Activated naive CD8-positive, alpha-beta T cell (primary cell): ENCODE data around the gene VPS9D1.
A peak's percentile ranks its signal among the peaks of the same experiment; 100 is the strongest.
"Not testable (repeated sequence)": the region's sequence is repeated elsewhere in the genome, so short reads cannot be mapped to it uniquely, and the experiment has no call there.

Experiments used
- H3K27ac Mint-ChIP-seq: one replicate; pipeline ENCODE4 v1.8.0; 2021; ENCODE audit warnings: mixed read lengths
- H3K27me3 Mint-ChIP-seq: one replicate; pipeline ENCODE4 v1.8.0; 2021; ENCODE audit warnings: mixed read lengths
- H3K36me3 Mint-ChIP-seq: one replicate; pipeline ENCODE4 v1.8.0; 2021; ENCODE audit warnings: mixed read lengths
- H3K4me1 Mint-ChIP-seq: one replicate; pipeline ENCODE4 v1.8.0; 2021; ENCODE audit warnings: low read depth, mixed read lengths
- H3K4me3 Mint-ChIP-seq: one replicate; pipeline ENCODE4 v1.8.0; 2021; ENCODE audit warnings: mild to moderate bottlenecking, mixed read lengths
- H3K9me3 Mint-ChIP-seq: one replicate; pipeline ENCODE4 v1.8.0; 2021; ENCODE audit warnings: low read depth, mixed read lengths

Gene VPS9D1

DNA sequence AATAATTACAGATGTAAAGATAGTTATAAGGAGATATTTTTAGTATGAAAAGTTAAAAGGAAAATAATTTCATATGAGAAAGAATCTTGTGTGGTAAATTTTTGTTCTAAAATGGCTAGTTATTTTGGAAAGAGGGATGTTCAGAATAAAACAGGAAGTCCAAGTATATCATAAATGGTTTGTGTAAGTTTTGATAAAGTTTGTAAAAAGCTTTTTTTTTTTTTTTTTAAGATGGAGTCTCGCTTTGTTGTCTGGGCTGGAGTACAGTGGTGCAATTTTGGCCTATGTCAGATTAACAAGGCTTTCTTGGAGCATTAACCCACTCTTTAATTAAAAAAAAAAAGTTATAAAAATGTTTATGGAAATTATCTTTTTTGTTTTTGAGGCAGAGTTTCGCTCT is 42.4 kb downstream of the VPS9D1 start:
- H3K36me3 Mint-ChIP-seq, result no peaks in the 10 kb centered on the region
- H3K4me3 Mint-ChIP-seq, result no peak overlapping the region
- no peaks in the 10 kb centered on the region for H3K9me3 Mint-ChIP-seq
- no peaks in the 10 kb centered on the region for H3K27me3 Mint-ChIP-seq
- no peaks in the 10 kb centered on the region for H3K4me1 Mint-ChIP-seq
- no peak overlapping the region for H3K27ac Mint-ChIP-seq

DNA sequence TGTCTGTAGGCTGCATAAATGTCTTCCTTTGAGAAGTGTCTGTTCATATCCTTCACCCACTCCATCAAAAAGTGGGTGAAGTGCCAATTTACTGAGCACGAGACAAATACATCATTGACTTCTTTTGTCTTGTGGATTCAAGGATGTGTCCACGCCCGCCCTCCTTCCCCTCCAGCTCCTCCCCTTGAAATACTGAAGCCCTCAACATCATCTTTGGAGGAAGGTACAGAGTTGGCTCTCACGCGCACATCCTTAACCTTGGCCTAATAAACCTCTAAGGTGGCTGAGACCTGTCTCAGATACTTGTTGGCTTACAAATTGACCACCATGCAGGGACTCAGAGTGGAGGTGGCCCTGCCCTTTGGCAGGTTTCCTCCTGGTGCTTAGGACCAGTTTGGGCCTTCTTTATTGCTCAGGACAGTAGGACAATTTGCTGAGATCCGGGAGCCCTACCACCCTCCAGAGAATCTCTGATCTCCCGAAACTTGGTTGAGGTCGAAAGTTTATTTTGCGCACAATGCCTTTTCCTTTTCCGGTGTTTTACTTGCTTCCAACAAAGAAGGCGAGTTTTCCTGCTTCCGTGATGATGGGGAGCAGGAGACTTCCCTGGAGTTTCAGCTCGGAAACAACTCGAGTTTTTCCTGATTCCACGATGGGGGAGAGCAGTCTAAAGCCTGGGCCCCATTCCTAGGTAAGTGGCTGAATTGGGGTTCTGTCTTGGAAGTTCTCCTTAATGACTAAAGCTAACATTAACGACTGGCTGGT is 48.3 kb downstream of the VPS9D1 start:
- H3K27ac Mint-ChIP-seq, result no peak overlapping the region
- H3K4me1 Mint-ChIP-seq, result peaks cover 11% of the 10 kb centered on the region
- H3K36me3 Mint-ChIP-seq, result no peaks in the 10 kb centered on the region
- H3K4me3 Mint-ChIP-seq, result no peak overlapping the region
- no peaks in the 10 kb centered on the region for H3K9me3 Mint-ChIP-seq
- no peaks in the 10 kb centered on the region for H3K27me3 Mint-ChIP-seq

DNA sequence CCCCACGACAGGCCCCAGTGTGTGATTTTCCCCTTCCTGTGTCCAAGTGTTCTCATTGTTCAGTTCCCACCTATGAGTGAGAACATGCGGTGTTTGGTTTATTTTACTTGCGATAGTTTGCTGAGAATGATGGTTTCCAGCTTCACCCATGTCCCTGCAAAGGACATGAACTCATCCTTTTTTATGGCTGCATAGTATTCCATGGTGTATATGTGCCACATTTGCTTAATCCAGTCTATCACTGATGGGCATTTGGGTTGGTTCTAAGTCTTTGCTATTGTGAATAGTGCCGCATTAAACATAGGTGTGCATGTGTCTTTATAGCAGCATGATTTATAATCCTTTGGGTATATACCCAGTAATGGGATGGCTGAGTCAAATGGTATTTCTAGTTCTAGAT is 49.1 kb downstream of the VPS9D1 start:
- peaks cover 11% of the 10 kb centered on the region for H3K4me1 Mint-ChIP-seq
- H3K36me3 Mint-ChIP-seq, H3K9me3 Mint-ChIP-seq, H3K4me3 Mint-ChIP-seq, H3K27me3 Mint-ChIP-seq, H3K27ac Mint-ChIP-seq: not testable (repeated sequence)

DNA sequence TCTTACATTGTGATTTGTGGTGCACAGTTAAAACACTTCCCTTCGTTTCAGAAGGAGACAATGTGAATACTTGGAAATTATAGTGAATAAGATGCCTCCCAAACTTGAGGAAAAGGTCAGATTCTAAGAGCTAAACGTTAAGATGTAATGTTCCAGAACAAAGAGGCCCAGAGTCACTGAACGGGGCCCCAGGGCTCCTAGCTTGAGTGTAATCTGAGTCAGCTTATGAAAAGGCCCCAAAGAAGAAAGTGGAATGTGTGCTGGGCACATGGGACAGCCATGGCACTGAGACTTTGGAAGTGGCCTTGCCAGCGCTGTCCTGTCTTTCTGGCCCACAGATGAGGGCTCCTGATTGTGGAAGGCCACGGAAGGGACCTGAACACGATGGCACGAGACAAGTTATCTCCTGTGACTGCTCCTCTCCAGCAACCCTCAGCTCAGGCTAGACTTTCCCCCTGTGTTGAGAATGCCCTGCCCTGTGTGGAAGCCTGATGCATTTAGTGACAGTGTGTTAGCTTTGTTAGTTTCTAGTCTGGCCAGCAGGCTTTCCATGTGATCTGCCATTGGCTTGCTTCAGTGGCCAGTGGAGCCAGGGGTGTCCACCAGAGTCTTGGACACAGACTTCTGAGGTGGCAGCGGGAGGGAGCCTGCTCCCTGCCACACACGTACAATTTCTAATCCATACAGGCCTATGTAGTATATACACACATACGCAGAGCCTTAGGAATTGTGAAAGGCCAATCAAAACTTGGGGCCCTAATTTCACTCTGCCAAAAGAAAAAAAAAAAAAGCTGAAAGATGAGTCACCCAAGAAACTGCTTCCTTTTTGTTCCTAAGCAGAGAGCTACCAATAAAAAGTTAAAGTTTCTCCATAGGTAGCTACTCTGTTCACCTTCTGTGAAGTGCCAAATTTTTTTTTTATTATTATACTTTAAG is 49.9 kb downstream of the VPS9D1 start:
- Mint-ChIP-seq H3K9me3 (no peaks in the 10 kb centered on the region), H3K4me3 (no peak overlapping the region), H3K4me1 (peaks cover 11% of the 10 kb centered on the region), H3K27me3 (no peaks in the 10 kb centered on the region), H3K36me3 (no peaks in the 10 kb centered on the region), H3K27ac (no peak overlapping the region)

DNA sequence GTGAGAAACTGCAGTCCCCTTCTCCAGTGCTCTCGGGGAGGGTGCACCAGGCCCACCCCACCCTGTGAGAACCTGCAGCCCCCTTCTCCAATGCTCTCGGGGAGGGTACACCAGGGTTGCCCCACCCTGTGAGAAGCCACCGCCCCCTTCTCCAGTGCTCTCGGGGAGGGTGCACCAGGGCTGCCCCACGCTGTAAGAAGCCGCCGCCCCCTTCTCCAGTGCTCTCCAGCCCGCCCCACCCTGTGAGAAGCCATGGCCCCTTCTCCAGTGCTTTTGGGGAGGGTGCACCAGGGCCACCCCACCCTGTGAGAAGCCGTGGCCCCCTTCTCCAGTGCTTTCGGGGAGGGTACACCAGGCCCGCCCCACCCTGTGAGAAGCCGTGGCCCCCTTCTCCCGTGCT is 50.9 kb downstream of the VPS9D1 start:
- H3K4me1 Mint-ChIP-seq, result peaks cover 11% of the 10 kb centered on the region
- no peak overlapping the region for H3K27ac Mint-ChIP-seq
- H3K36me3 Mint-ChIP-seq, result no peaks in the 10 kb centered on the region
- H3K4me3 Mint-ChIP-seq, result no peak overlapping the region
- no peaks in the 10 kb centered on the region for H3K27me3 Mint-ChIP-seq
- H3K9me3 Mint-ChIP-seq, result no peaks in the 10 kb centered on the region

DNA sequence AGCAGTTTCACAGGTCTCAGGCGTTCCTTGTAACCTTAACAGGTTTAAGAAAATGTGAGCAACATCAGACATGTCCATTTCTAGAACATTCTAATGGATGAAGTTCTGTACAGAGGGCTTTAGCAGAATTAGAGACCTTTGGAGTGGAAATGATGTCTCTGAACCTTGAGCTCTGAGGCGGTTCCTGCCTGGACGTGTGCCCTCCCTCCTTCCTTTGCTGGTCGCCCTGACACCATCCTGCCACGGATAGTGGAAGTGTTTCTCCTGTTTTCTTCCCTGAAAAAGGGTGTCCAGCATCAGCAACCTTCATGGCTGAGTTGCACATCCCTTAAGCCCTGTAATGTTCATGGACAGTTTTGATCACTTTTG is 51.9 kb downstream of the VPS9D1 start:
- Mint-ChIP-seq H3K9me3 (no peaks in the 10 kb centered on the region), H3K36me3 (peaks cover 4% of the 10 kb centered on the region), H3K27me3 (no peaks in the 10 kb centered on the region), H3K4me3 (no peak overlapping the region), H3K4me1 (peaks cover 11% of the 10 kb centered on the region), H3K27ac (no peak overlapping the region)

DNA sequence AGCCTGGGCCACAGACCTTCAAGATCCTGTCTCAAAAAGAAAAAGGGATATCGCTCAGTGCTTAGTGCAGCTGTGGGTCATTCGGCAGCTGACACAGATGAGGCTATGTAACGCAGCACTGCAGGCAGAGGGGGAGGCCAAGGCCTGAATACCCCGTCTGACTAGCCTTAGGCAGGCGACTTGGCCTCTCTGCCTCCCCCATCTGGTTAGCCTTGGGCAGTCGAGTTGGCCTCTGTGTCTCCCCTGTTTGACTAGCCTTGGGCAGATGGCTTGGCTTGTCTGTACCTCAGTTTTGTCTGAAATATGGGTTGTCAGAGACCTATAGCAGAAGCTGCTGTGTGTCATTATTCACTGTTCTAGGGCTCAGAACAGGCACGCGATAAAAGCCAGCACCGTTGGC is 53.1 kb downstream of the VPS9D1 start:
- peaks cover 11% of the 10 kb centered on the region for H3K4me1 Mint-ChIP-seq
- H3K4me3 Mint-ChIP-seq, result no peak overlapping the region
- peaks cover 4% of the 10 kb centered on the region for H3K36me3 Mint-ChIP-seq
- H3K27me3 Mint-ChIP-seq, result no peaks in the 10 kb centered on the region
- no peaks in the 10 kb centered on the region for H3K9me3 Mint-ChIP-seq
- H3K27ac Mint-ChIP-seq, result no peak overlapping the region

DNA sequence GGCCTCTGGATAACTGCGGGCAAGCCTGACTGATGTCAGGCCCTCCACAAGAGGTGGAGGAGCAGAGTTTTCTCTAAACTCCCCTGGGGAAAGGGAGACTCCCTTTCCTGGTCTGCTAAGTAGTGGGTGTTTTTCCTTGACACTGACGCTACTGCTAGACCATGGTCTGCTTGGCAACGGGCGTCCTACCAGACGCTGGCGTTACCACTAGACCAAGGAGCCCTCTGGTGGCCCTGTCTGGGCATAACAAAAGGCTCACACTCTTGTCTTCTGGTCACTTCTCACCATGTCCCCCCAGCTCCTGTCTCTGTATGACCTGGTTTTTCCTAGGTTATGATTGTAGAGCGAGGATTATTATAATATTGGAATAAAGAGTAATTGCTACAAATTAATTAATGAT is 53.7 kb downstream of the VPS9D1 start:
- not testable (repeated sequence) for H3K9me3 Mint-ChIP-seq, H3K27ac Mint-ChIP-seq, H3K36me3 Mint-ChIP-seq, H3K4me3 Mint-ChIP-seq, H3K27me3 Mint-ChIP-seq
- H3K4me1 Mint-ChIP-seq, result peaks cover 11% of the 10 kb centered on the region

DNA sequence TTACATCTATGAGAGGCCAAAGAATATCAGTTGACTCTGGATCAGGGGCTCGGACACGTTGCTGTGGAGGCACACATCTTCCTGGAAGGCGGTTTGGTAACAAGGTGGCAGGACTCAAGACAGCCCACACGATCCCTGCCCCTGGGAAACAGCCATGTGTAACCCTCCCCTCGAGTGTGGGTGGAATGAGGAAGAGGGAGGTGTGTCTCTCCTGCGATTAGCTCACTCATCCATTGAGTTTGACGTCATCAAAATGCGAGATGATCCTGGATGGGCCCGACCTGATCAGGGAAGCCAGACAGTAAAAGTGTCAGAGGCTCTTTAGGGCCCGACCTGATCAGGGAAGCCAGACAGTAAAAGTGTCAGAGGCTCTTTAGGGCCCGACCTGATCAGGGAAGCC is 56.5 kb downstream of the VPS9D1 start:
- not testable (repeated sequence) for H3K36me3 Mint-ChIP-seq, H3K9me3 Mint-ChIP-seq, H3K27ac Mint-ChIP-seq, H3K4me3 Mint-ChIP-seq, H3K27me3 Mint-ChIP-seq
- peaks cover 10% of the 10 kb centered on the region for H3K4me1 Mint-ChIP-seq

DNA sequence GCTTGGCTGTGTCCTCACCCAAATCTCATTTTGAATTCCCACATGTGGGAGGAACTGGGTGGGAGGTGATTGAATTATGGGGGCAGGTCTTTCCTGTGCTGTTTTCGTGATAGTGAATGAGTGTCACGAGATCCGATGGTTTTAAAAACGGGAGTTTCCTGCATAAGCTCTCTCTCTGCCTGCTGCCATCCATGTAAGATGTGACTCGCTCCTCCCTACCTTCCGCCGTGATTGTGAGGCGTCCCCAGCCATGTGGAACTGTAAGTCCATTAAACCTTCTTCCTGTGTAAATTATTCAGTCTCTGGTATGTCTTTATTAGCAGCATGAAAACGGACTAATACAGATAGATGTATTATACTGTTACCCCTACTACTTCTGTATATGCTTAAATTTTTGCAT is 59.5 kb downstream of the VPS9D1 start:
- Mint-ChIP-seq H3K4me3 (no peak overlapping the region), H3K27ac (no peak overlapping the region), H3K27me3 (no peaks in the 10 kb centered on the region), H3K36me3 (peaks cover 4% of the 10 kb centered on the region), H3K9me3 (no peaks in the 10 kb centered on the region), H3K4me1 (peaks cover 15% of the 10 kb centered on the region)

DNA sequence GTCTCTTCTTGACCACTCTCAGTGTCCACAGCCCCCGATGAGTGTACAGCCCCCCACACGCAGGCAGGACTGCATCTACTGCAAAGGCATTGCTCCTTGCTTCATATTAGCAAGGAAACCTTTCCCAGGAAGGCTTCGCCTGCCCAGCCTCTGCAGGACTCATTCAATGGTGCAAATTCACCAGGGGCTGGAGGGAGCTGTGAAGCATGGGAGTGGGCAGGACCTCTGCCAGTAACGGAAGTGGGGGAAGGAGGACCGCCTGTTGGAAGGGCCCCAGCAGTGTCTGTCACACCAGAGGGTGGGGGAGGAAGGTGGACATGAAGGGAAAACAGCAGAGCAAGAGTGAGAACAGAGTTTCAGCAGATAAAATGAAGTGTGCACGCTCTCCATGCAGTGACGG is 60.6 kb downstream of the VPS9D1 start:
- Mint-ChIP-seq H3K36me3 (peaks cover 4% of the 10 kb centered on the region), H3K27me3 (no peaks in the 10 kb centered on the region), H3K4me3 (peak overlapping the region; percentile 27), H3K4me1 (peaks cover 23% of the 10 kb centered on the region), H3K27ac (no peak overlapping the region), H3K9me3 (no peaks in the 10 kb centered on the region)

DNA sequence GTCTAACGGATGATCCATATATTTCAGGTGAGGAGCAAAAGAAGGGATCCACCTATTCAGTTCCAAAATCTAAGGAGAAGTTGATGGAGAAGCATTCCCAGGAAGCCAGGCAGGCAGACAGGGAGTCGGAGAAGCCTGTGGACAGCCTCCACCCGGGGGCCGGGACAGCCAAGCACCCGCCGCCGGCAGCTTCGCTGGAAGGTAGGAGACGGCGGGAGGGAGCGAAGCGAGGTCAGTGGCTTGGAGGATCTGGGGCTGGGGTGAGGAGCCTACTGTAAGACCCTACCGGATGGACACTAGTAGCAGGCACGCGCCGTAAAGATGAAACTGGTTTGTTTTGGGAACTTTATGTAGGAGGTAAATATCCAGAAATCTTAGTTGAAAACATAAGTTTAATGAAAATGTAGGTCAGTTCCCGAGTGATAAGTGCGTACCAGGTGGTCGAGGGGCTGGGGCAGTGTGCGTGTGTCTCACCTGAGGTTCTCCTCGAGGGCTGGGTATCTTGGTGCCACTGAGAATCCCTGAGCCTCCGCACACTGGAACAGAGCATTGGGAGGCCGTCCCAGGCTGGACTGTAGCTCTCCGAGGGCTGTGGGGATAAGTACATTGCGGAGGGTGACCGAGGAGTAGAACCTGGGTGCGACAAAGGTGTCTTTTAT is 62.3 kb downstream of the VPS9D1 start:
- Mint-ChIP-seq H3K27ac (peak overlapping the region; percentile 84), H3K27me3 (no peaks in the 10 kb centered on the region), H3K9me3 (no peaks in the 10 kb centered on the region), H3K4me3 (peak overlapping the region; percentile 91), H3K4me1 (peaks cover 28% of the 10 kb centered on the region), H3K36me3 (no peaks in the 10 kb centered on the region)

DNA sequence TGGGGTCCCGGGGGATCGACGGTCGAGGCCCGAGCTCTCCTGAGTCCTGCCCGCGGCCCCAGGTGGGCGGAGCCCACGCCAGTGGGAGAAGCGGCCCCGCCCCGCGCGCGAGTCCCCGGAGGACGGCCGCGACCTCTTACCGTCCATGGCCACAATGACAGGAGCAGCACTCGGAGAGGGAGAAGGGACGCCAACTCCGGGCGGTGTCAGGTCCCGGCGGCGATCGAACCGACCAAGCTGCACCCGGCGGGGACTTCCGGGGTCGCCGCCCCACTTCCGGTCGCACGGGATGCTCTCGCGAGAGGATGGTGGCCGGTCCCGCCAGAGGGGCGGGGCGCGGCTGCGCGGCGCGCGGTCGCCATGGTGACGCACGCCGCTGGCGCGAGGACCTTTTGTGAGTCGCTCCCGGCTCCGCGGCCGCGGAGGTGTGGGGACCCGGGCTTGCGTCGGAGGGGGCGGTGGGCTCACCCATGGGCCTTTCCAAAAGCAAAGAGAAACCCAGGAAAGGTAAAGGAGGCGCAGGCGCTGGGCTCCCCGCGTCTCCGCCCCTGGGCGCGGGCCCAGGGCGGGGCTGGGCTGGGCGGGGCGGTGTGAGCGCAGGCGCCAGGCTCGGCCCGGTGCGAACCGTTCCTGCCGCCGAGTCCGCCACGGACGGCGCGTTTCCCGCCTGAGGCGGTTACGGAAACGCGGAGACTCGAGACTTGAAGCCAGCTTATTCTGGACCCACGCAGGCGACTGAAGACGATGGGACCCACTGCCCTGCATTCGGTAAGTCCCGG is 63.1 kb downstream of the VPS9D1 start, which contains the start of the genes CHMP1A and SPATA33:
Gene CHMP1A, minus strand, starts transcription at position 267 of the 779 bp plus-strand sequence. Its CDS starts 120 bp downstream, at position 147.
Gene SPATA33, plus strand, starts transcription at position 395 of the 779 bp plus-strand sequence. Its CDS starts 76 bp downstream, at position 471.
- peak within 1 kb of the TSS; percentile 84 for H3K27ac Mint-ChIP-seq
- H3K27me3 Mint-ChIP-seq, result no peaks in the 10 kb centered on the region
- no peaks in the 10 kb centered on the region for H3K9me3 Mint-ChIP-seq
- peaks cover 28% of the 10 kb centered on the region for H3K4me1 Mint-ChIP-seq
- H3K4me3 Mint-ChIP-seq, result peak within 1 kb of the TSS; percentile 91
- H3K36me3 Mint-ChIP-seq, result no peaks in the 10 kb centered on the region
